Thyroid gland (tissue), 4 donors: ENCODE measurements around the gene DHTKD1.

ENCODE experiments used
- CTCF ChIP-seq, 6 experiments: fragments of 200-600 bp in 3 of 6; fragments of 450-650 bp in 3 of 6; sonication (generic) in 3 of 6; IDR thresholded peaks; one replicate each; pipeline ENCODE4 v1.5.1; 2016 to 2019; ENCODE audit warnings: antibody characterized with exemption in 6 of 6, mild to moderate bottlenecking in 2 of 6, inconsistent platforms in 1 of 6, moderate library complexity in 1 of 6
- POLR2A ChIP-seq, 2 donors: fragments of 450-650 bp; IDR thresholded peaks; one replicate each; pipeline ENCODE4 v1.6.1; 2017; ENCODE audit warnings: antibody characterized with exemption in 2 of 2, mild to moderate bottlenecking in 2 of 2, moderate library complexity in 1 of 2

GRCh38 chr10:12051241-12051640 lies 17.5 kb upstream of the DHTKD1 start:
- no peak for TF ChIP-seq CTCF (IDR thresholded peaks at IDR 0.05)
- TF ChIP-seq POLR2A (IDR thresholded peaks at IDR 0.05) = no peak
